Measurements from ENCODE around the gene GRM7.

Gene GRM7

DNA sequence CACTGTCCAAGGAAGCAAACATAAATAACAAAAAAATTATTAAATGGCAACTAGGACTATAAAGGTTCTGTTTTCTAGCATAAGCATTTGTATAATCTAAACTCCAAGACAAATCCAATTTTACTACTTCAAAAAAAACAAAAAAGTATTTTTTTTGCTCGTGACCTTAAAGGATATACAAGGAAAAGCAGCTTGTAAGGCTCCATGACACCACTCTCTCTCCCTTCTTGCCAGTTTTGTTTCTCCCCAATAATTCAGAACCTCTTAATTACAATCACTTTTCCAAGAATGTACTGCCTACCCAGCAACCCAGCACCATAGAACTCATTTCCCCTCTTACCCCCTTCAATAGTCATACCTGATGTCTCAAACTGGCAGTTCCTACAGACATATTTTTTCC lies 496.2 kb downstream of the GRM7 start:
- no peak overlapping the region for H3K4me3 ChIP-seq (ENCODE audit: insufficient read depth, low read depth, low read length, poor library complexity, severe bottlenecking)
- DNase-seq: no peak
- no peaks in the 10 kb centered on the region for H3K9me3 ChIP-seq (ENCODE audit: control insufficient read depth, low read length)
- H3K36me3 ChIP-seq (ENCODE audit: control insufficient read depth, insufficient read depth, low read length): no peaks in the 10 kb centered on the region
- no peaks in the 10 kb centered on the region for H3K27me3 ChIP-seq (replicated peaks; ENCODE audit: control insufficient read depth, insufficient read depth, low read length, poor library complexity, severe bottlenecking)
- no peak overlapping the region for H3K27ac ChIP-seq (ENCODE audit: insufficient read depth, low read length, poor library complexity, severe bottlenecking)
- no peaks in the 10 kb centered on the region for H3K4me1 ChIP-seq (ENCODE audit: control insufficient read depth, insufficient read depth, low read length, poor library complexity, severe bottlenecking)

DNA sequence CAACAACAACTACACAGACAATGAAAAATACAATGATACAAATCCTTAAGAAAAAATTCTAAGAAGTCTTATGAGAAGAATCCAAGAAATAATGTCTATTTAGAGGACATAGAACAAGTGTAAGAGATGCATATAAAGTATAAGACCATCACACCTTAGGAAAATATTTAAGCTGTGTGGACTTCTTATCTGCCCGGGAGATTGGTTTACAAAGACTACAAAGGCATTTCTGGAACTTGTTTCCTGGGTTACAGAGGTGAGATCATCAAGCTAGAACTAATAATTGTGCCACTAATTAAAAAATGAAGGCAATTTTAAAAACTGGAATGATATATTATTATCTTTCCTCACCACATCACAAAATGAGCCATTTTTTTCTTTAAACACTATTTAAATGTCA lies 507.1 kb downstream of the GRM7 start:
- Histone ChIP-seq H3K4me3 (ENCODE audit: insufficient read depth, low read depth, low read length, poor library complexity, severe bottlenecking) (no peak overlapping the region), H3K4me1 (ENCODE audit: control insufficient read depth, insufficient read depth, low read length, poor library complexity, severe bottlenecking) (no peaks in the 10 kb centered on the region), H3K36me3 (ENCODE audit: control insufficient read depth, insufficient read depth, low read length) (no peaks in the 10 kb centered on the region), H3K27me3 (replicated peaks; ENCODE audit: control insufficient read depth, insufficient read depth, low read length, poor library complexity, severe bottlenecking) (no peaks in the 10 kb centered on the region), H3K27ac (ENCODE audit: insufficient read depth, low read length, poor library complexity, severe bottlenecking) (no peak overlapping the region), H3K9me3 (ENCODE audit: control insufficient read depth, low read length) (no peaks in the 10 kb centered on the region)
- DNase-seq: no peak

DNA sequence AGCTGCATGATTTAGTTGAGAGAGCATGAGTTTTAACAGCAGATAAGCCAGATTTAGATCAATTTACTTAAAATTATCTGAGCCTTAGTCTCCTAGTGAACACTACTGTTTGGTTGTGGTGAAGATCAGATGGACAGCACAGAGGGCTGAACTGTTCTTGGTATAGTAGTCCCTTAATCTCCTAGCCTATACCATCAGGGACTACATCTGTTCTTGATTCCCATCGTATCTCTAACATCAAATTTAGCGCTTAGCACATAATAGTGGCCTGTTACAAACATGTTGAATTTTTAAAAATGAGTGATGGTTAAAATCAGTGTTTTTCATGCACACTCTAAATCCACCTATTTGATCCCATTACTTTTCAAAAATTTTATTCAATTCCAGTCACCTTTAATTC lies 507.7 kb downstream of the GRM7 start:
- DNase-seq: no peak
- H3K9me3 ChIP-seq (ENCODE audit: control insufficient read depth, low read length): no peaks in the 10 kb centered on the region

DNA sequence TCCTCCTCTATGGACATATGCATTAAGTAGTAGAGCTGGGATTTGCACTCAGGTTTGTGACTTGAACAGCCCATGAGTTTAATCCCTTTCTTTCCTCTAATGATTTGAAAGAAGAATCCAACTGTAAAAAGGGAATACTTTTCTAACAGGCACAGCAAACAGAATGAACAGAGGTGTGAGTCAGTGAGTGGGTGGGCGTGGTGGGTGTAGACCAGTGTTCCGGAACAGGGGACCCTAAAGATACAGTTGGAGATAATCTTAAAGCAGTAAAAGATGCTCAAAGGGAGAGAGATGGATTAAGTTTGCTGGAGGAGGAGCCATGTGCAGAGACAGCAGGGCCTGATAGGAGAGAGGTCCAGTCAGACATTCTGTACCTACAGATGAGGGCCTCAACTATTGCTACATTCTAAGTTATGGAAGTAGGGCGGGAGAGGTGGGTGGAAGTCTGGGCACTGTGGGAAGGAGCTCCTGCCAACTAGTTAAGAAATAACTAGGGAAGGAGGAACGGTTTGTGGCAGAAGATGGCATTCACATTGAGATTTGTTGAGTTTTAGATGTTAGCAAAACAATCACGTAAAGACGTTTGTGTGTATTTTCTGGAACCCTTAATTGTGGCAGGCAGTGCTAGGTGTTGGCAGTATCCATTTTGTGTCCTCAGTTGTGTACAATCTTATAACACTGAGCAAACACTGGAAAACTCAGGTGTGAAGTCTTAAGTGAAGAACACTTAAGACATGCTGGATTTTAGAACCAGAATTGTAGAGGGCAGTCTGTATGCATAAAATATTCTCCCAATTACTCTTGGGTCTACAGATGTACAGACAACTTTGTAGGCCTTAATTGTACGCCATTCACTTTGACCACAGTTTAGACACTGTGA lies 511.0 kb downstream of the GRM7 start:
- no peaks in the 10 kb centered on the region for H3K27me3 ChIP-seq (replicated peaks; ENCODE audit: control insufficient read depth, insufficient read depth, low read length, poor library complexity, severe bottlenecking)
- H3K4me3 ChIP-seq (ENCODE audit: insufficient read depth, low read depth, low read length, poor library complexity, severe bottlenecking): no peak overlapping the region
- no peaks in the 10 kb centered on the region for H3K4me1 ChIP-seq (ENCODE audit: control insufficient read depth, insufficient read depth, low read length, poor library complexity, severe bottlenecking)
- H3K36me3 ChIP-seq (ENCODE audit: control insufficient read depth, insufficient read depth, low read length): no peaks in the 10 kb centered on the region
- no peak overlapping the region for H3K27ac ChIP-seq (ENCODE audit: insufficient read depth, low read length, poor library complexity, severe bottlenecking)
- no peak for DNase-seq
- H3K9me3 ChIP-seq (ENCODE audit: control insufficient read depth, low read length): no peaks in the 10 kb centered on the region

More for the DNA sequence above, 507.7 kb downstream of the GRM7 start:
- H3K27ac ChIP-seq (ENCODE audit: insufficient read depth, low read length, poor library complexity, severe bottlenecking): no peak overlapping the region
- no peaks in the 10 kb centered on the region for H3K36me3 ChIP-seq (ENCODE audit: control insufficient read depth, insufficient read depth, low read length)
- no peaks in the 10 kb centered on the region for H3K27me3 ChIP-seq (replicated peaks; ENCODE audit: control insufficient read depth, insufficient read depth, low read length, poor library complexity, severe bottlenecking)
- no peak overlapping the region for H3K4me3 ChIP-seq (ENCODE audit: insufficient read depth, low read depth, low read length, poor library complexity, severe bottlenecking)
- no peaks in the 10 kb centered on the region for H3K4me1 ChIP-seq (ENCODE audit: control insufficient read depth, insufficient read depth, low read length, poor library complexity, severe bottlenecking)

DNA sequence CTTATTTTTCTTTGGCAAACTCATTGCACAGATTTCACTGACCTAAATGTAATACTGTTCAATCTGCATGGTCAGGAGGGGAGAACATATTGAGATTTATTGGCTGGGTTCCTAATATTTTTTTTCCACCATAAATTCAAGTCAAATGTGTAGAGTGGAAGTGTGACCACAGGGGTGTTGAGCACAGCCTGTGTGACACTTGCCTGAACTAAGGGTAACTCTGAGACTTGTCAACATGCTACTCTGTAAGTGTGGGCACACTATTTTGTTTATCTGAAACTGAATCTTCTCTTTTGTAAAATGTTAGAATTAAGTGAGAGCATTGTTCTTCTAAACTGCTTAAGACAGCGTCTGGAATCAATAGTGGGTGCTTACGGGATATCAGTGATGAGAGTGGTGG lies 516.2 kb downstream of the GRM7 start:
- Histone ChIP-seq H3K27ac (ENCODE audit: insufficient read depth, low read length, poor library complexity, severe bottlenecking) (no peak overlapping the region), H3K9me3 (ENCODE audit: control insufficient read depth, low read length) (no peaks in the 10 kb centered on the region), H3K36me3 (ENCODE audit: control insufficient read depth, insufficient read depth, low read length) (no peaks in the 10 kb centered on the region), H3K4me1 (ENCODE audit: control insufficient read depth, insufficient read depth, low read length, poor library complexity, severe bottlenecking) (no peaks in the 10 kb centered on the region), H3K4me3 (ENCODE audit: insufficient read depth, low read depth, low read length, poor library complexity, severe bottlenecking) (no peak overlapping the region), H3K27me3 (replicated peaks; ENCODE audit: control insufficient read depth, insufficient read depth, low read length, poor library complexity, severe bottlenecking) (no peaks in the 10 kb centered on the region)
- no peak for DNase-seq

DNA sequence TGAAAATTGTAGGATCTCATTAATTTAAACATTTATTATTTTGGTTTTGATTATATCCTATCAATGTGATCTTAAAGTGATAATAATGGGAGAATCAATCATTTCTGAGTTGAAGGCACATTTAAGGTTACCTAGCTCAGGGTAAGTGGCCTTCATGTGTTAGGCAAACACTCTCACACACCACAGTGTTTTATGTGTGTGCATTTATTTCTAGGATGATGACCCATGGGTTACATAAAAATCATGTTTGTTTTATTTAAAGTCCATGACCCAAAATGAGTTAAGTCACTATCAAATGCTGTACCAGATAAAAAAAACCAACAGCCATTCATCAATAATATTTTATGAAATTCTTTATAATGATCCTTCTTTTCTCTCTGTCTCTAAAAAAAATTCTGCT lies 520.8 kb downstream of the GRM7 start:
- no peak for DNase-seq
- Histone ChIP-seq H3K27me3 (replicated peaks; ENCODE audit: control insufficient read depth, insufficient read depth, low read length, poor library complexity, severe bottlenecking) (no peaks in the 10 kb centered on the region), H3K4me1 (ENCODE audit: control insufficient read depth, insufficient read depth, low read length, poor library complexity, severe bottlenecking) (no peaks in the 10 kb centered on the region), H3K36me3 (ENCODE audit: control insufficient read depth, insufficient read depth, low read length) (no peaks in the 10 kb centered on the region), H3K27ac (ENCODE audit: insufficient read depth, low read length, poor library complexity, severe bottlenecking) (no peak overlapping the region), H3K9me3 (ENCODE audit: control insufficient read depth, low read length) (no peaks in the 10 kb centered on the region), H3K4me3 (ENCODE audit: insufficient read depth, low read depth, low read length, poor library complexity, severe bottlenecking) (no peak overlapping the region)

DNA sequence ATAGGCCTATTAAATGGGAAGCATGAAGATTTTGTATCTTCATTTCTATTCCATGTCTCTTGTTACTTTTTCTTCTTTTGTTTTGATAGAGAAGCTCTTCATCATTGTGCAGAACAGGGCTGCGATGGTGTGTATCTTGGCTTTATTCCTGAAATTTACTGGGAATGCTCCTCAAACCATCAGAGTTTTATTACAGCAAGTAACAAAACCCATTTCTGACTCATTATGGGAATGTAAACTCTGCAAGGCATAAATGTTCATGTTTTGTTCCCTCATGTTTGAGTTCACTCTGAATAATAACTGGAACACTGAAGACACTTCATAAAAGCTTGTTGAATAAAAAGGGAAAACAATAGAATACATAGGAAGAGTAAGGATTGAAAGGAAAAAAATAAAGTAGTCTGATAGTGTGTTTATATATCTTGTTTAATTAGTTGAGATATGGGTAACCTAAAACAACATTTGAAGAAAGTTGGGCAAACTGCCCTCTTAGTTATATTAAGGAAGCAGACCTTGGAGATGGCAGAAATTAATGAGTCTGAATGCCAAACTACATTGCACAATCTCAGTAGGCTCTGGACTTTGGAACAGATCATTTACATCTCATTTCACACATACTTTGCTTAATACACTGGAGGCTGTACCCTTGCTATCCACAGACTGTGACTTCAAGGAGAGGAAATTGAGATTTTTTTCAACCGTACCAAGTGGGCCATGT lies 521.5 kb downstream of the GRM7 start:
- Histone ChIP-seq H3K4me1 (ENCODE audit: control insufficient read depth, insufficient read depth, low read length, poor library complexity, severe bottlenecking) (no peaks in the 10 kb centered on the region), H3K36me3 (ENCODE audit: control insufficient read depth, insufficient read depth, low read length) (no peaks in the 10 kb centered on the region), H3K4me3 (ENCODE audit: insufficient read depth, low read depth, low read length, poor library complexity, severe bottlenecking) (no peak overlapping the region), H3K9me3 (ENCODE audit: control insufficient read depth, low read length) (no peaks in the 10 kb centered on the region), H3K27ac (ENCODE audit: insufficient read depth, low read length, poor library complexity, severe bottlenecking) (no peak overlapping the region), H3K27me3 (replicated peaks; ENCODE audit: control insufficient read depth, insufficient read depth, low read length, poor library complexity, severe bottlenecking) (no peaks in the 10 kb centered on the region)
- DNase-seq: no peak

DNA sequence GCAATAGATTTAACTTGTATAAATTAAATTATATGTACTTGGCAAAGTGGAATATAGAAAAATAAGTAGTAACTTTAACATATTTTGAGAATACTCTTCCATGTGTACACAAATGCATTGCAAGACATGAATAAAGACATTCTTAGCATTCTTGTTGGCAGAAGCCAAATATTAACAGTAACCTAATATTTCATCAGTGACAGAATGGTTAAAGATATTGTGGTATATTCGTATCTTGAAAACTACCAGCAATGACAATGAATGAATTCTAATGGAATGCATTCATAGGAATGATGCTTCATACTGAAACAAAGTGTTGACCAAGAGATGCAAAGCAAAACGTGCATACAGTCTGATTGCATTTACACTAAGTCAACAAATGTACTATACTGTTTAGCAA lies 524.7 kb downstream of the GRM7 start:
- no peaks in the 10 kb centered on the region for H3K9me3 ChIP-seq (ENCODE audit: control insufficient read depth, low read length)
- H3K4me1 ChIP-seq (ENCODE audit: control insufficient read depth, insufficient read depth, low read length, poor library complexity, severe bottlenecking): no peaks in the 10 kb centered on the region
- H3K36me3 ChIP-seq (ENCODE audit: control insufficient read depth, insufficient read depth, low read length): no peaks in the 10 kb centered on the region
- no peak overlapping the region for H3K4me3 ChIP-seq (ENCODE audit: insufficient read depth, low read depth, low read length, poor library complexity, severe bottlenecking)
- no peaks in the 10 kb centered on the region for H3K27me3 ChIP-seq (replicated peaks; ENCODE audit: control insufficient read depth, insufficient read depth, low read length, poor library complexity, severe bottlenecking)
- DNase-seq: no peak
- H3K27ac ChIP-seq (ENCODE audit: insufficient read depth, low read length, poor library complexity, severe bottlenecking): no peak overlapping the region

DNA sequence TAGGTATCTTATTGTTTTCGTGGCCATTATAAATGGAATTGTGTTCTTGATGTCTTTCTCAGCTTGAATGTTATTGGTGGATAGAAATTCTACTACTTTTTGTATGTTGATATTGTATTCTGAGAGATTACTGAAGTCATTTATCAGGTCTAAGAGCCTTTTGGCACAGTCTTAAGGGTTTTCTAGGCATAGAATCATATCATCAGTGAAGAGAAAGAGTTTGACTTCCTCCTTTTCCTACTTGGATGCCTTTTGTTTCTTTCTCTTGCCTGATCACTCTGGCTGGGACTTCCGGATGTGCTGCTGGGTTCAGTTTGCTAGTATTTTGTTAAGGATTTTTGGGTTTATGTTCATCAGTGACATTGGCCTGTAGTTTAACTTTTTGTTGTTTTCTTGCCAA lies 527.1 kb downstream of the GRM7 start:
- DNase-seq: no peak
- Histone ChIP-seq H3K4me1 (ENCODE audit: control insufficient read depth, insufficient read depth, low read length, poor library complexity, severe bottlenecking) (no peaks in the 10 kb centered on the region), H3K36me3 (ENCODE audit: control insufficient read depth, insufficient read depth, low read length) (no peaks in the 10 kb centered on the region), H3K27me3 (replicated peaks; ENCODE audit: control insufficient read depth, insufficient read depth, low read length, poor library complexity, severe bottlenecking) (no peaks in the 10 kb centered on the region), H3K27ac (ENCODE audit: insufficient read depth, low read length, poor library complexity, severe bottlenecking) (no peak overlapping the region), H3K9me3 (ENCODE audit: control insufficient read depth, low read length) (no peaks in the 10 kb centered on the region), H3K4me3 (ENCODE audit: insufficient read depth, low read depth, low read length, poor library complexity, severe bottlenecking) (no peak overlapping the region)

DNA sequence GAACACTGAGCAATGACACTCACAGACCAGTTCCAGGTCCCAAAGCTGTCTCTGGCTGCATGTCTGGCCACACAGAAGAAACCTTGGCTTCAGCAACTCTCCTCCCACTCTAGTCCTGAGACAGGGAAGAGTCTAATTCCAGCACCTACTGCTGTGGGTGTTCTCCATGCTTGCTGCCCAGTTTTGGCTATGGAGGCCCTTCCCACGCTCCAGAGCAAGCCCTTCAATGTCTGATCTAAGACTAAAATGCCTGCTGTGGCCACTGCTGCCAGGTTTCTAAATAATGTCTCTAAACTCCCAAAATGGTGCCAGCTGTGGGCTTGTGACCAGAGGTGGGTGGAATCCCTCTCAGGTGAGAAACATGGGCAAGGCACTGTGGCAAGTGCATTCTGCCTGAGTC lies 531.3 kb downstream of the GRM7 start:
- DNase-seq: no peak
- no peaks in the 10 kb centered on the region for H3K9me3 ChIP-seq (ENCODE audit: control insufficient read depth, low read length)

More for the DNA sequence above, 531.3 kb downstream of the GRM7 start:
- no peak overlapping the region for H3K4me3 ChIP-seq (ENCODE audit: insufficient read depth, low read depth, low read length, poor library complexity, severe bottlenecking)
- no peaks in the 10 kb centered on the region for H3K4me1 ChIP-seq (ENCODE audit: control insufficient read depth, insufficient read depth, low read length, poor library complexity, severe bottlenecking)
- H3K27me3 ChIP-seq (replicated peaks; ENCODE audit: control insufficient read depth, insufficient read depth, low read length, poor library complexity, severe bottlenecking): no peaks in the 10 kb centered on the region
- H3K36me3 ChIP-seq (ENCODE audit: control insufficient read depth, insufficient read depth, low read length): no peaks in the 10 kb centered on the region
- no peak overlapping the region for H3K27ac ChIP-seq (ENCODE audit: insufficient read depth, low read length, poor library complexity, severe bottlenecking)
